WTC11 (cell line): ENCODE measurements around the gene PDE6D.

Experiments
- CREB1 ChIP-seq: sonication (generic); formaldehyde crosslinking; IDR thresholded peaks from 2 replicates; pipeline ENCODE4 v1.8.0; 2023; ENCODE audit warnings: mild to moderate bottlenecking, missing genetic modification reagents
- CTCF ChIP-seq: fragments of 200-600 bp; IDR thresholded peaks from 2 replicates; pipeline ENCODE4 v1.8.0; 2022; ENCODE audit warnings: antibody characterized with exemption
- TF ChIP-seq, protein P1 (sequence below): sonication (generic); formaldehyde crosslinking; IDR thresholded peaks from 2 replicates; pipeline ENCODE4 v1.8.0; 2023; ENCODE audit warnings: missing genetic modification reagents

DNA sequence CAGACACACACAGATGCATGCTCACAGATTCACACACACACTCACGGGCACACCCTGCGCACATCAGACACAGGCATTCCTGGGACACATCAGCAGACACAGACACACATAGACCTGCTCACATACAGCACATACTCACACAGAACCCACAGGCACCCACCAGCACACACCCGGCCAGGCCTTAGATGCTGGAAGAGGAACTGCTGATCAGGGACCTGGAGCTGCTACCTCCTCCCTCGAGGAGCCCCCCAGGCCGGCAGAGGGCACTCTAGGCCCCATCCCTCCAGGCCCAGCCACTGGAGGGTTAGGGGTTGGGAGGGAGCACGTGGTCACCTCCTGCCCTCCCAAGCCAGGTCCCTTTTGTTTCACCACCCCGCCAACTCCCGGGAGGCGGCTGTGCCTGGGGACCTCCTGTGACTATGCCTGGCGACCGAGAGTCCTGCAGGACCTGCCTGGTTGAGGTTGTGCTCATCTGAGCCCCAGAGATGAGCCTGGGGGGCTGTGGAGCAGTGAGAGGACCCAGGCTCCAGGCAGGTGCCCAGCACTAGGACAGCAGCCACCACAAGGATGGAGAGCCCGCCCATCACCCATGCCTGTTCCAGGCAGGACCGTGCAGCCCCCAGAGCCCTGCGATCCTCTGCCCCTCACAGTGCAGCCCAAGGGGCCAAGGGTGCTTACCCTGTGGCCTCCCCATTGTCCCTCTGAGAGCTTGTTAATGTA is 93.8 kb downstream of the PDE6D start:
- TF ChIP-seq CREB1 (no peak), CTCF (peak; percentile 33)
- TF ChIP-seq, protein P1, sequence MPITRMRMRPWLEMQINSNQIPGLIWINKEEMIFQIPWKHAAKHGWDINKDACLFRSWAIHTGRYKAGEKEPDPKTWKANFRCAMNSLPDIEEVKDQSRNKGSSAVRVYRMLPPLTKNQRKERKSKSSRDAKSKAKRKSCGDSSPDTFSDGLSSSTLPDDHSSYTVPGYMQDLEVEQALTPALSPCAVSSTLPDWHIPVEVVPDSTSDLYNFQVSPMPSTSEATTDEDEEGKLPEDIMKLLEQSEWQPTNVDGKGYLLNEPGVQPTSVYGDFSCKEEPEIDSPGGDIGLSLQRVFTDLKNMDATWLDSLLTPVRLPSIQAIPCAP (CRISPR knock-in tag) = 0 out of 2 replicates have a peak, but pooled peaks have one; percentile 22
